Heart left ventricle (tissue), 13 donors: Measurements from ENCODE around the gene GAD2.

Experiments
- POLR2A ChIP-seq, 2 donors: fragments of 450-650 bp; IDR thresholded peaks; one replicate each; pipeline ENCODE4 v1.6.1; 2017; ENCODE audit warnings: antibody characterized with exemption in 2 of 2, mild to moderate bottlenecking in 2 of 2, moderate library complexity in 2 of 2
- TF ChIP-seq, protein P1 (sequence below), 12 donors: fragments of 200-600 bp; sonication (generic) in 4 of 12; IDR thresholded peaks; one replicate each; pipeline versions ENCODE4 v1.5.0 to v1.8.0; 2018 to 2022; ENCODE audit warnings: antibody characterized with exemption in 12 of 12, mild to moderate bottlenecking in 5 of 12
- donor health status: ischemic (EF 13 %, LVEDD 7.1; RV severe dilation, severe dysfunction).
- donor health status: DM: no; HTN: yes; CAD: no.
- donor health status: DM: no; HTN: no; CAD: no.
- donor health status: ischemic (EF 25% LVEDD 6.9; RV normal size, moderate dysfunction).
- donor health status: ischemic (EF 25% LVEDD 5.7; RV mildly dilated, moderate dysfunction).
- donor health status: ischemic (EF 35%, LVEDD 5.7; RV mildly dilated, moderate dysfunction).
- donor health status: nonischemic (EF 11% LVEDD 7.7; RV severe dilation, severe dysfunction).
- donor health status: DM: yes; HTN: yes; CAD: no.
- donor health status: PGD.
- donor health status: ischemic (EF 29% LVEDD 5.4; RV normal size, mild dysfunction).
- donor health status: nonischemic (EF 23%, LVEDD 6.1; RV moderate dilation, normal function).

DNA sequence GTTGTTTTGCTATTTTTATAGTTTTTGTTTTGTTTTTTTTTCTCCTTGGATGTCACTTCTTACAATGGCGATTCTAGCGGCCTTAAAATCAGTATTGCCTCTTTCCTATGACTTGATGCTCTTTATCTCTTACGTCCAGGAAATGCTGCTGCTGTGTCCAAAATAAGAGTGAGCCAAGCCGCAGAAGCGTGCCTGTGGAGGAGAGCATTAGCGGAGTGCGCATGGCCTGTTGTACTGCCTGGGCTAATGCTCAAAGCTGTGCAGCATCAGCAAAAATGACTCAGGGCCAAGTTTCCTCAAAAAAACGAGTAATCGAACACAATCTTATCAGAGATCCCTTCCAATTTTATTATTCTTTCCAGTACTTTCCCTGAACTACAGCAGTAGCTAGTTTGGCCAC is 18.5 kb upstream of the GAD2 start:
- no peak for TF ChIP-seq POLR2A (IDR thresholded peaks at IDR 0.05)
- TF ChIP-seq, protein P1, sequence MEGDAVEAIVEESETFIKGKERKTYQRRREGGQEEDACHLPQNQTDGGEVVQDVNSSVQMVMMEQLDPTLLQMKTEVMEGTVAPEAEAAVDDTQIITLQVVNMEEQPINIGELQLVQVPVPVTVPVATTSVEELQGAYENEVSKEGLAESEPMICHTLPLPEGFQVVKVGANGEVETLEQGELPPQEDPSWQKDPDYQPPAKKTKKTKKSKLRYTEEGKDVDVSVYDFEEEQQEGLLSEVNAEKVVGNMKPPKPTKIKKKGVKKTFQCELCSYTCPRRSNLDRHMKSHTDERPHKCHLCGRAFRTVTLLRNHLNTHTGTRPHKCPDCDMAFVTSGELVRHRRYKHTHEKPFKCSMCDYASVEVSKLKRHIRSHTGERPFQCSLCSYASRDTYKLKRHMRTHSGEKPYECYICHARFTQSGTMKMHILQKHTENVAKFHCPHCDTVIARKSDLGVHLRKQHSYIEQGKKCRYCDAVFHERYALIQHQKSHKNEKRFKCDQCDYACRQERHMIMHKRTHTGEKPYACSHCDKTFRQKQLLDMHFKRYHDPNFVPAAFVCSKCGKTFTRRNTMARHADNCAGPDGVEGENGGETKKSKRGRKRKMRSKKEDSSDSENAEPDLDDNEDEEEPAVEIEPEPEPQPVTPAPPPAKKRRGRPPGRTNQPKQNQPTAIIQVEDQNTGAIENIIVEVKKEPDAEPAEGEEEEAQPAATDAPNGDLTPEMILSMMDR (IDR thresholded peaks at IDR 0.05): no peak
